Measurements from ENCODE around the gene HMG20B.
"Not testable (repeated sequence)": the region's sequence is repeated elsewhere in the genome, so short reads cannot be mapped to it uniquely, and the experiment has no call there.

Gene HMG20B

DNA sequence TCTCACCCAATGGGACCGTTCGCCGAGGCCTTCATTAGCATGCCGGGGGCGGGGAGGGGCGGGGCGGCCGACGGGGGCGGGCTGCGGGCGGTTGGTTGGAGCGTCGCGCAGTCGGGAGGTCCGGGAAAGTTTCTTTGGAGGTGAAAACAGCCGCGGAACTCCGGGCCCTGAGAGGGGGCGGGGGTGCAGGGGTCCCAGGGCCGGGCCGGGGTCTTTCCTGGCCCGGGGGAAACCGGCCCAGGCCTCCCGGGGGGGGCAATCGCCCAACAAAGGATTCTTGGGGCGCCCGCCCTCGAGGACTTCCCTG is at the start of gene HMG20B:
TSS of gene HMG20B (plus strand) at position 90 of the 307 bp plus-strand sequence. CDS start 366 bp downstream, outside the sequence.
- no peak for DNase-seq

DNA sequence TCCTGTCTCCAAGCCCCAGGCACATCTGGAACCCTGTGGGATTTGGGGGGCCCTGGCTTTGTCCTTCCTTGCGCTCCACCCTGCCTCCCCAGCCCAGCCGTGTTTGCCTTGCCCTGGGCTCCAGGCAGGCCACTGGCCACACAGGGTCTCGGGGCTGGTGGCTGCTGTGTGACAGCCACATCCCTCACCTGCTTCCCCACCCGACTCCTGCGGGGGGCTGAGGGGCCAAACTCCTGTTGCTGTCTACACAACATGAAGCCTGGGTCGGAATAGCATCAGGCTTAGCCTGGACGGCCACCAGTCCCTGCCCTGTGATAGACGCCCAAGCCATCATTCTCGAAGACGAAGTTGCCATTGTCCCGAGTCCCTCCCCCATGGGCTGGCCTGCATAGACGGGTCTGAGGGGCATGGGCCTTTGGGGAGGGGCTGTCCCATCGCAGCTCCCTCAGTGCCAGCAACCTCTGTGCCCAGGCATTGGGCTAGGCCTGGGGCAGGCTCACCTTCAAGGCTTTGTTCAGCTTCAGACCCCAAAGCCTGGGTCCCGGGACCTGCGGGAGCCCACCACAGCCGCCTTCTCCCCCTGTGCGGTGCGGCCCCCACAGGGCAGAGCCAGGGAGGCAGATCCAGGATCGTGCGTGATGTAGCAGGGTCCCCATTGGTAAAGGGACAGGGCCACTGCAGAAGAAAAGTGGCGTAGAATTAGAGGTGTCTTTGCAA is 49.2 kb upstream of the HMG20B start:
- DNase-seq: no peak

DNA sequence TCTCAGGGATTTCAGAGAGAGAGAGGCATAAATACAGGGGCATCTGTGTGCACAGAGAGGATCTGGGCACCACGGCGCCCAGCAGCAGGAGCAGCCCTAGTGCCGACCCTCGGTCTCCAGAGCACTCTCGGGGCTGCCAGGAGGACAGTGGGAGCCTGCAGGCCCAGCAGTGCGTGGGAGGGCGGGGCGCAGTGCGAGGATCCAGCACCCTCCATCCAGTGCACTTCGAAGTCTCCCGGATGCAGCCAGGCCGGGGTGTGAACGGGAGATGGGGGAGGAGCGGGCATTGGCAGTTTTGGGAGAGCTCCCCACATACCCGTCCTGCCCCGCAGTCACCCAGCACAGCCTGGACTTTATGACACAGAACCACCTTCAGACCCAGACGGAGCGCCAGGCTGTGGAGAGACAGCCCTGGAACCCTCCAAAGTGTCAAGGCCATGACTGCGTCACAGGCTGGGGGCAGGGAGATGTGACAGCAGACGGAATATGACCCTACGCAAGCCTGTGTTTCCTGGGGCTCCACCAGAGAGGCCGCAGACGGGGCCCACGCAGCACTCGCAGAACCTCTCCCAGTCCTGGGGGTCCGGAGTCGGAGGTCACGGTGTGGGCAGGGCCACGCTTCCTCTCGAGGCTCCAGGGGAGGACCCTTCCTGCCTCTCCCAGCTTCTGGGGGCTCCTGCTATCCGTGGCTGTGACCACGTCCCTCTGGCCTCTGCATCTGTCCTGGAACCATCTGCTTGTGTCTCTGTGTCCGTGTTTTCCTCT is 48.5 kb upstream of the HMG20B start:
- DNase-seq: no peak

DNA sequence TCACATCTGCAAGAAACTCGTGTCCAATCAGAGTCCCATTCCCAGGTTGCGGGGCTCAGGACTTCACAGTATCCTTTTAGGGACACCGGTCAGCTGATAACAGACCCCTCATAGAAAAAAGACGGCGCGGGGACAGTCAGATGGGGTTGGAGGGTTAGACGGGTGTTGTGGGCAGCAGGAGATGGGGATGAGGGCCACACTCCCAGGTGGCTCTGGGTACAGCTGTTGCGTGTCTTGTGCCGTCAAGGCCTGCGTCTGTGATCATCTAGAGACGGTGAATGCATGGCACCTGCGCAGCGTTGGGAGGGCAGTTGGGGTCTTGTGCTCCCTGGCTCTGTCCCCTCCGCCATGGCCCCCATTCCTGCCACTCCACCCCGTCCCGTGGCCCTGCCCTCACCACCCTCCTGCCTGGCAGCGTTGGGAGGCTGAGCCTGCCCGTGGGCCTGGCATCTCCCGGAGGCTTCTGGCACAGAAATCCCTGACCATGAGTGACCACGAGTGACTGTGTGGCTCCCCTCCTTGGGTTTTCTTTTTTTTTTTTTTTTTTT is 47.8 kb upstream of the HMG20B start:
- DNase-seq: no peak

DNA sequence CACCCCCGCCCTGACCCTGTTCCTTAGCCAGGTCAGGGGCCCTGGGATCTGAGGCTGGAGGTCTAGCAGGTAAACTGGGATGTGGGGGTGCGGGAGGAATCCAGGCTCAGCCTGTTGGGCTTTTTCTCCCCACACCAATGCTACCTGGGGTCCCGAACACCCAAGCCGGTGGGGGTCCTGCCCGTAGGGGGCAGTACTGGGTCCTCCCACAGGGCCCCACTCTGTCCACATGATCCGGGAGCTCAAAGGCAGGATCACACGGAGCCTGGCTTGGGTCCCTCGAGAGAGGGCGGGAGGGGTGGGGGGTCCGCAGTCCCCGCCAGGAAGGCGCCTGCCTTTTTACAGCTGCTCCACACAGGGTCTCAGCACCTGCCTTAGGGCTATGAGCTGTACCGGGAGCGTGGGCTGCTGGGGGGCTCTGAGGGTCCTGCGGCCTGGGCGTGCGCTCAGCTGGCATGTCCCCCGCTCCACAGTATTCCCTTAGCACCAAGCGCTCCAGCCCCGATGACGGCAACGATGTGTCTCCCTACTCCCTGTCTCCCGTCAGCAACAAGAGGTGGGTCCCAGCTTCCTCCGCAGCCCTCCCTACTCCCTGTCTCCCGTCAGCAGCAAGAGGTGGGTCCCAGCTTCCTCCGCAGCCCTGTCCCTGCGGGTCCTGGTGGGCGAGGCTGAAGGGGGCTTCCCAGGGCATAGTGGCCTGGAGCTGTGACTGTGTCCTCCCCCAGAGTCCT is 46.1 kb upstream of the HMG20B start:
- DNase-seq: no peak

DNA sequence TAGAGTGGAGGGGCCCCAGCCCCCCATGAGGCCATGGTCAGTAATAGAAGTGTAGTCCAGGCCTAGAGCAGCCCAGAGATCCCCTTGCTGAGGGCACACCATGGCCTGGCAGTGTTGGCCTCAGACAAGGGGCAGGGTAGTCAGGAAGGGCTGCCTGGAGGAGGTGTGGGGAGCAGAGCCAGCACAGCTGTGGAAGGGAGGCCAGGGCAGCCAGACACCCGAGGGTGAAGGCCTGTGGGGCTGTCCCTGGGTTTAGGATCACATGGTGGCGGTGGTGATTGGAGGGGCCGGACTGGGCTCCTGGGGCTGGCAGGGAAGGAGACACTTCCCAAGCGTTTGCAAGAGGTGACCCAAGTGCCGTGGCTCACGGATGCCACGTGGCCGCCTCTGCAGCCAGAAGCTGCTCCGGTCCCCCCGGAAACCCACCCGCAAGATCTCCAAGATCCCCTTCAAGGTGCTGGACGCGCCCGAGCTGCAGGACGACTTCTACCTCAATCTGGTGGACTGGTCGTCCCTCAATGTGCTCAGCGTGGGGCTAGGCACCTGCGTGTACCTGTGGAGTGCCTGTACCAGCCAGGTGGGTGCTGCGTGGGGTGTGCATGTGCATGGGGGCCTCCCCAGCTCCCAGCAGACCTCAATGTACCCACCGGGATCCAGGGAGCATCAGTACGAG is 45.4 kb upstream of the HMG20B start:
- DNase-seq: no peak

DNA sequence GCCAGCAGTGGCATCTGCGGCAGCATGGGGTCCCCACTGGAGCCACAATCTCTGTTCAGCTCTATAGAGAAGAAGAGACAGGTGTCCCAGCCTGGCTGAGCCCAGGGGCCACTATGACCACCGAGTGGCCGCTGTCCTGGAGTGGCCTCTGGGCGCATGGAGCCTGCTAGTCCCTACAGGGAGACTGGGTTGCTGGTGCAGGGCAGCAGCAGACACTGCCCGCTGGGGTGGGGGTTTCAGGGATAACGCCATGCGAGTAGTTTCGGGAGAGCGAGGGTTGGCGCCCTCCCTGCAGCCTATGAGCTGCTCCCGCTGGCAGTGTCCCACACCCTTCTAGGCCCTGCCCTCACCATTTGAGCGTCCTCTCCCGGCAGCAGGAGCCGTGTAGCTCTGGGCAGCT is 44.7 kb upstream of the HMG20B start:
- no peak for DNase-seq

DNA sequence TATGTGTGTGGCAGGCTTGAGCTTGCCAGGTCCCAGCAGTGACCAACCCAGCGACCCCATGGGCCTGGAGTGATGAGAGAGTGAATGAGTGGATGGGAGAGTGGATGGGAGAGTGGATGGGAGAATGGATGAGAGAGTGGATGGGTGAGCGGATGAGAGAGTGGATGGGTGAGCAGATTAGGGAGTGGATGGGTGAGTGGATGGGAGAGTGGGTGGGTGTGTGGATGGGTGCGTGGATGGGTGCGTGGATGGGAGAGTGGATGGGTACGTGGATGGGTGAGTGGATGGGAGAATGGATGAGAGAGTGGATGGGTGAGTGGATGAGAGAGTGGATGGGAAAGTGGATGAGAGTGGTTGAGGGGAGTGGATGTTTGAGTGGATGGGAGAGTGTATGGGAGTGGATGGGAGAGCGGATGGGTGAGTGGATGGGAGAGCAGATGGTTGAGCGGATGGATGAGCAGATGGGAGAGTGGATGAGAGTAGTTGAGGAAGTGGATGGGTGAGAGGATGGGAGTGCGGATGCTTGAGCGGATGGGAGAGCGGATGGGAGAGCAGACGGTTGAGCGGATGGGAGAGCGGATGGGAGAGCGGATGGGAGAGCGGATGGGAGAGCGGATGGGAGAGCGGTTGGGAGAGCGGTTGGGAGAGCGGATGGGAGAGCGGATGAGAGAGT is 44.1 kb upstream of the HMG20B start:
- DNase-seq: no peak

DNA sequence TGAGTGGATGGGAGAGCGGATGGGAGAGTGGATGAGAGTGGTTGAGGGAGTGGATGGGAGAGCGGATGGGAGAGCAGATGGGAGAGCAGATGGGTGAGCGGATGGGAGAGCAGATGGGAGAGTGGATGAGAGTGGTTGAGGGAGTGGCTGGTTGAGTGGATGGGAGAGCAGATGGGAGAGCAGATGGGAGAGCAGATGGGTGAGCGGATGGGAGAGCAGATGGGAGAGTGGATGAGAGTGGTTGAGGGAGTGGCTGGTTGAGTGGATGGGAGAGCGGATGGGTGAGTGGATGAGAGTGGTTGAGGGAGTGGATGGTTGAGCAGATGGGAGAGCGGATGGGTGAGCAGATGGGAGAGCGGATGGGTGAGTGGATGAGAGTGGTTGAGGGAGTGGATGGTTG is 43.4 kb upstream of the HMG20B start:
- DNase-seq: not testable (repeated sequence)

DNA sequence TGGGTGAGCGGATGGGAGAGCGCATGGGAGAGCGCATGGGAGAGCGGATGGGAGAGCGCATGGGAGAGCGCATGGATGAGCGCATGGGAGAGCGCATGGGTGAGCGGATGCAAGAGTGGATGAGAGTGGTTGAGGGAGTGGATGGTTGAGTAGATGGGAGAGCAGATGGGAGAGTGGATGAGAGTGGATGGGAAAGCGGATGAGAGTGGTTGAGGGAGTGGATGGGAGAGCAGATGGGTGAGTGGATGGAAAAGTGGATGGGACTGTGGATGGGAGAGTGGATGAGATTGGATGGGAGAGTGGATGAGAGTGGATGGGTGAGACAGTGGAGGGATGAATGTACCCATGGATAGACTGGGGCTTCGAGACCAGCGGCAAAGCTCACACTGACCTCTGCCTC is 42.4 kb upstream of the HMG20B start:
- no peak for DNase-seq

DNA sequence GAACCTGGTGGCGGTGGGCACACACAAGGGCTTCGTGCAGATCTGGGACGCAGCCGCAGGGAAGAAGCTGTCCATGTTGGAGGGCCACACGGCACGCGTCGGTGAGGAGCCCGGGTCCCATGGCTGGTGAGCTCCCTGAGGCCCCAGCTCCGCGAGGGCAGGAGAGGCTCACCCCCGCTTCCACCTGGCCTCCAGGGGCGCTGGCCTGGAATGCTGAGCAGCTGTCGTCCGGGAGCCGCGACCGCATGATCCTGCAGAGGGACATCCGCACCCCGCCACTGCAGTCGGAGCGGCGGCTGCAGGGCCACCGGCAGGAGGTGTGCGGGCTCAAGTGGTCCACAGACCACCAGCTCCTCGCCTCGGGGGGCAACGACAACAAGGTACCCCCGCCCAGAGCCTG is 41.0 kb upstream of the HMG20B start:
- no peak for DNase-seq

DNA sequence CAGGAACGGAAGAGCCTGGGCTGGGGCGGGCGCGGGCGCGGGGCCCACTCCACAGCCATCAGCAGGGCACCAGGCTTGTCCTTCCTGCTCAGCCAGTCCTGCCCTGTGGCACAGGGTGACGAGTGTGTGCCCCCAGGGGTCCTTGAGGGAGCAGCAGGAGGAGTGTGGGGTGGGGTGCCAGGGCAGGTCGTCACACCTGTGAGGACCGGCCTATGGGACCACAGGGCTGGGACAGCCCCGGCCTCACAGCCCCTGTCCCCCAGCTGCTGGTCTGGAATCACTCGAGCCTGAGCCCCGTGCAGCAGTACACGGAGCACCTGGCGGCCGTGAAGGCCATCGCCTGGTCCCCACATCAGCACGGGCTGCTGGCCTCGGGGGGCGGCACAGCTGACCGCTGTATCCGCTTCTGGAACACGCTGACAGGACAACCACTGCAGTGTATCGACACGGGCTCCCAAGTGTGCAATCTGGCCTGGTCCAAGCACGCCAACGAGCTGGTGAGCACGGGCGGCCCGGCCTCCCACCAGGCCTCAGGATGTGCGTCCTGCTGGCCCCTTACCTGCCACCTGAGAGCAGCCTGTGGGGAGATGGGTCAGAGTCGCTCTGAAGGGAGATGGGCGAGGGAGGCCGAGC is 40.5 kb upstream of the HMG20B start:
- no peak for DNase-seq

DNA sequence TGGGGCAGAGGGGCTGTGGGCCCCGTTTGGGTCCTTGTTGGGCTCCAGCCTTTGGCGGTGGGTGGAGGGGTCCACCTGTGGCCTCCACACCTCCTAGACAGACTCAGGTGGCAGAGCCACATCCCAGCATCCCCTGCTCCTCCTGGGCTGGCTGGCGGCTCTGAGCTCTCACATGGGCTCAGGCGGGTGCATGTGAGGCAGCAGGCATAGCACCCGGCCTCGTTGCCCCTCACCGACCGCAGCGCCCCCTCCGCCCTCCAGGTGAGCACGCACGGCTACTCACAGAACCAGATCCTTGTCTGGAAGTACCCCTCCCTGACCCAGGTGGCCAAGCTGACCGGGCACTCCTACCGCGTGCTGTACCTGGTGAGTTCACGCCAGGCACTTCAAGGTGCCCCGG is 39.7 kb upstream of the HMG20B start:
- no peak for DNase-seq

DNA sequence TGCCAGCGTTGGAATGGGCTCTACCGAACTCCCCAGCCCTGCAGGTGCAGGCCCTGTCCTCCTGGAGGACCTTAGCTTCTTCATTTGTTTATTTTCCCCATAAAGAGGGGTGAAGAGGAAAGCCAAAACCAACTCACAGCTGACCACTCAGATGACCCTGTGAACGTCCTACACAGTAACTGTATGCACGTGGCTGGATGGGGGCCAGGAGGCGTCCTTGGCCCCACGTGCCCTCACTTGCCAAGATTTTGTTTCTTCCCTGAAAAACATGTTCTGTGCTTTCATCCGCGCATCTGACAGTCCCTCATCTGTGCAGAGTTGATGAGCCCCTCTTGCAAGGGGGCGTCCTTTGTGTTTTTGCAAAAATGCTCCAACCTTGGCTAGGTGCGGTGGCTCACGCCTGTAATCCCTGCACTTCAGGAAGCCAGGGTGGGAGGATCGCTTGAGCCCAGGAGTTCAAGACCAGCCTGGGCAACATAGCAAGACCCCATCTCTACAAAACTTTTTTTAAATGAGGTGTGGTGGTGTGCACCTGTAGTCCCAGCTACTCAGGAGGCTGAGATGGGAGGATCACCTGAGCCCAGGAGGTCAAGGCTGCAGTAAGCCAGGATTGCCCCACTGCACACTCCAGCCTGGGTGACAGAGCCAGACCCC is 39.1 kb upstream of the HMG20B start:
- no peak for DNase-seq

DNA sequence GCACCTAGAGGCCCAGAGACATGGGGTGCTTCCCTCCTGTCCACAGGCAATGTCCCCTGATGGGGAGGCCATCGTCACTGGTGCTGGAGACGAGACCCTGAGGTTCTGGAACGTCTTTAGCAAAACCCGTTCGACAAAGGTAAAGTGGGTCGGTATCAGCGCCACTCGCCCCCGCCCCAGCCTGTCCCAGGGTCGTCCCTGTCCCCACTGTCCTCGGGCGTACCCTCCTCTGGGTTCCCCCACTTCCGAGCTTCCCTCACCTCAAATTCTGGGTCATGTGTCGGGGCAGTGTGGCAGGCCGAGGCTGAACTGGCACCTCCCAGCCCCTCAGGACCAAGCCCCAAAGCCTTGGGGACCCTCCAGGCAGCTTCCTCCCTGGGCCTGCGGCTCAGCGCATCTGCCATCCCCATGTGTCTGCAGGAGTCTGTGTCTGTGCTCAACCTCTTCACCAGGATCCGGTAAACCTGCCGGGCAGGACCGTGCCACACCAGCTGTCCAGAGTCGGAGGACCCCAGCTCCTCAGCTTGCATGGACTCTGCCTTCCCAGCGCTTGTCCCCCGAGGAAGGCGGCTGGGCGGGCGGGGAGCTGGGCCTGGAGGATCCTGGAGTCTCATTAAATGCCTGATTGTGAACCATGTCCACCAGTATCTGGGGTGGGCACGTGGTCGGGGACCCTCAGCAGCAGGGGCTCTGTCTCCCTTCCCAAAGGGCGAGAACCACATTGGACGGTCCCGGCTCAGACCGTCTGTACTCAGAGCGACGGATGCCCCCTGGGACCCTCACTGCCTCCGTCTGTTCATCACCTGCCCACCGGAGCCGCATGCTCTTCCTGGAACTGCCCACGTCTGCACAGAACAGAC is 38.1 kb upstream of the HMG20B start:
- DNase-seq: no peak

DNA sequence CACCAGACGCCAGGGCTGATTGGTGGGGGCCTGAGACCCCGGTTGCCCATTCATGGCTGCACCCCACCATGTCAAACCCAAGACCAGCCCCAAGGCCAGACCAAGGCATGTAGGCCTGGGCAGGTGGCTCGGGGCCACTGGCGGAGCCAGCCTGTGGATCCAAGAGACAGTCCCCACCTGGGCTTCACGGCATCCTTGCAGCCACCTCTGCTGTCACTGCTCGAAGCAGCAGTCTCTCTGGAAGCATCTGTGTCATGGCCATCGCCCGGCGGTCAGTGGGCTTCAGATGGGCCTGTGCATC is 37.6 kb upstream of the HMG20B start:
- DNase-seq: no peak

DNA sequence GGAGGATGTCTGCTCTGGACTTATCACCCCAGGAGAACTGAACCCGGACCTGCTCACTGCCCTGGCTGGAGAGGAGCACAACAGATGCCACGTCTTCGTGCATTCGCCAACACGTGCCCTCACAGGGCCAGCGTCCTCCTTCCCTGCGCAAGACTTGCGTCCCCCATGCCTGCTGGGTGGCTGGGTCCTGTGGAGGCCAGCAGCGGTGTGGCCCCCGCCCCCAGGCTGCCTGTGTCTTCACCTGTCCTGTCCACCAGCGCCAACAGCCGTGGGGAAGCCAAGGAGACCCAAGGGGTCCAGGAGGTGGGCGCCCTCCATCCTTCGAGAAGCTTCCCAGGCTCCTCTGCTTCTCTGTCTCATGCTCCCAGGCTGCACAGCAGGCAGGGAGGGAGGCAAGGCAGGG is 37.2 kb upstream of the HMG20B start:
- DNase-seq: no peak

DNA sequence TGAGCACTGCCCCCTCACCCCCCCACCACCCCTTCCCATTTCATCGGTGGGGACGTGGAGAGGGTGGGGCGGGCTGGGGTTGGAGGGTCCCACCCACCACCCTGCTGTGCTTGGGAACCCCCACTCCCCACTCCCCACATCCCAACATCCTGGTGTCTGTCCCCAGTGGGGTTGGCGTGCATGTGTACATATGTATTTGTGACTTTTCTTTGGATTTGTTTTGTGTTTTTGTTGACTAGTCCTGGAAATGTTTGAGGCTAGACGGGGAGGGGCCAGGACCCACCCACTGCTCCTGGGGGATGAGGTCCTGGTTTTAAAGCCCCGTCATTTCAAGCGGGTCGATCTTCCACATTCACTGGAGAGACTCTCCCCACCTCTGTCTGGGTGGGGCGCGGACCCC is 36.8 kb upstream of the HMG20B start:
- no peak for DNase-seq

DNA sequence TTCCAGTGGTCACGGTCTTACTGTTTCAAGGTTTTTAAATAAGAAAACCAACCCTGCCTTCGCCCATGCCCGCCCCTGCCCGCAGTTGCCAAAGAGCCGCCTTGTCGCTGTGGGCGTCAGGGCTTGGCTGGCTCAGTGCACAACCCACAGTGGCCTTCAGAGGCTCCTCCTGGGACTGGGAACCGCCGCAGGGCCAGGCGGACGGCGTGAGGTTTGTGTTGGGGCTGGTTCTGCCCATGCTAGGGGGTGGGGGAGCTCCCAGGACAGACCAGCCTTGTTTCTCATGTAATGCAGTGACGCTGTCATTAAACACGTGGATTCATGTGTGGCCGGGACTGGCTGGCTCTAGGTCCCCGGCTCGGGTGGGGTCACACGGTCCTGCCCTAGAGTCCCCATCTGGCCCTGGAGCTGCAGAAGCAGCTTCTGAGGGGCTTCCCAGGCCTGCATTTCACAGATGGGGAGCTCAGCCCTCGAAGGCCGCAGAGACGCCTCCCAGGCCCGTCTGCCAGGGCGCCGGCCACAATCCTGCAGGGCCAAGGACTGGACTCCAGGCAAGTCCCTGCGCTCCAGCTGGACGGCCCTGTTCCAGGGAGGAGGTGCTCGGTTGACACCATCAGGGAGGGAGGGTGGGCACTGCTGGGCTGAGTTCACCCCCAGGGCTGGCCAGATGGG is 36.2 kb upstream of the HMG20B start:
- no peak for DNase-seq

DNA sequence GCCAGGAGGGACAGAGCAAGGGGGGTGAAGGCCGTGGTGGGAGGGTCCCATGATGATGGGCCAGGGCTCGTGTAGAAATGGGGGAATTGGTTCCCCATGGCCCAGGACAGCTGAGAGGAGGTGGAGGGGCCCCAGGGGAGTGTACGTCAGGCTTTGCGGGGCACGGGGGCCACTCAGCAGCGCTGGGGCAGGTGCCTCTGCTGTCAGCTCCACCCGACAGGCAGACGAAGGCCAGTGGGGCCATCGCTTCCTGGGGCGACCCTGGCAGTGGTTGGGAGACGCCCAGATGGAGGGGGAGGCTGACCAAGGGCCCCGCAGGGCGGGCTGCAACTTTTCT is 35.7 kb upstream of the HMG20B start:
- no peak for DNase-seq

Measured in activated T-cell treated with anti-CD3 and anti-CD28 coated beads, Interleukin-2, amount 50 U/mL, for 1 hour (primary cell).